Hematopoietic multipotent progenitor cell treated with erythropoietin and hydrocortisone succinate and interleukin-3 and kit ligand, for 15 days (in vitro differentiated cells): ENCODE measurements around the gene DUOX2.
"Not testable (repeated sequence)": the region's sequence is repeated elsewhere in the genome, so short reads cannot be mapped to it uniquely, and the experiment has no call there.

ENCODE experiments used
- DNase-seq: peaks from one replicate; pipeline ENCODE4 v3.0.0-alpha.2; 2015; ENCODE audit warnings: low spot score

DUOX2 gene

GRCh38 chr15:45073602-45074001, 40.4 kb downstream of the DUOX2 start:
- not testable (repeated sequence) for DNase-seq

GRCh38 chr15:45069942-45070360, 44.0 kb downstream of the DUOX2 start:
- not testable (repeated sequence) for DNase-seq

DNA sequence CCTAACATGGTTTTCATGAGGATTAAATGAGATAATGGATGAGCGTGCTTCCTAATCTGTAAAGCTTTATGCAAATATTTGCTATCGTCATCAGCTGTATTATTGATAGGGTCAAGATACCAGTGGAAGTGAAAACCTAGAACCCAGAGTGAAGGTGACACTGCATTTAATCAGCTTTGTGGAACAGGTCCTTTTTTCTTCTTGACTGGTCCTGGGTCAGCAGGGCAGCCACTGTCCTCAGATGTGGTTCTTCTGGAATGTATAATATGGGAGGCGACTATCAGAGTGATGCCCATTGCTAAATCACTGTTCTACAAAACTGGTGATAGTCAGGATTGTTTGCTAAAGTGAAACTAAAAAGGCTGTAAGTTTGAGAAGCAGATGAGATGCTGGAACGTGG, 49.6 kb downstream of the DUOX2 start:
- no peak for DNase-seq

DNA sequence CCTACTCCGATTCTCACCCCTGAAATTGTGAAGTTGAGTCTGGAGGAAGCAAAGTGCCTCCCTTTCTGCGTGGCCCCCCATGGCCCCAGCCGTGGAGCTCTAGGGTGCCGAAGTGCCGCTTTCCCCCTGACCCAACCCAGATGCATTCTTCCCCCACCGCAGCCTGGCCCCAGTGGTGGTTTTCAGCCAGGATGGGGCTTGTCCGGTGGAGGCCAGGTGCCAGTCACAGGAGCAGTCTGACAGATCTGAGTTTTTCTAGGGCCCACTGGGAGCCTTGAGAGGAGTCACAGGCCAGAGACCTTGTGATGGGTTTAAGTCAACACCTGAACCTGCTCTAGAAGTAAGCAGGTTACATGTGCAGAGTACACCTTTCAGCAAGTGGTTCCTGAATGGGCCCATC, 51.7 kb downstream of the DUOX2 start:
- not testable (repeated sequence) for DNase-seq

GRCh38 chr15:45058690-45059675, 55.0 kb downstream of the DUOX2 start:
- DNase-seq: not testable (repeated sequence)

- not testable (repeated sequence) for DNase-seq
Observed at GRCh38 chr15:45052676-45053075, 61.3 kb downstream of the DUOX2 start.

DNA sequence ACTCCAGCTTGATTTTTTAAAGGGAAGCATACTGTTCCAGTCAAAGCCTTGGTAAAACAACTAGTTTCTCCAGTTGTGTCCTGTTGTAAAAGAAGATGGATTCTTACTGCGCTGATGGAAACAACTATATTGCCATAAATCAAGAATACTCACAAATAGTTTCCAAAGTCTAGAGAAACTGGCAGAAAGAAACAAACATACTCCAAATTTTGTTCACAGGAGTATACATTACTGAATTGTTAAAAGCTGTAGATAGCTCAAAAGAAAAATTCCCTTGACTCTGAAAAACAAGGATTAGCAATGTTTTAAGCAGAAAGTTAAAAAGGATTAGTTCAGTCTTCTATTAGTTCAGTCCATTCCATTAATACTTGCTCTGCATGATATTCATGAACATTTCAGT, 63.4 kb downstream of the DUOX2 start:
- DNase-seq: no peak

DNA sequence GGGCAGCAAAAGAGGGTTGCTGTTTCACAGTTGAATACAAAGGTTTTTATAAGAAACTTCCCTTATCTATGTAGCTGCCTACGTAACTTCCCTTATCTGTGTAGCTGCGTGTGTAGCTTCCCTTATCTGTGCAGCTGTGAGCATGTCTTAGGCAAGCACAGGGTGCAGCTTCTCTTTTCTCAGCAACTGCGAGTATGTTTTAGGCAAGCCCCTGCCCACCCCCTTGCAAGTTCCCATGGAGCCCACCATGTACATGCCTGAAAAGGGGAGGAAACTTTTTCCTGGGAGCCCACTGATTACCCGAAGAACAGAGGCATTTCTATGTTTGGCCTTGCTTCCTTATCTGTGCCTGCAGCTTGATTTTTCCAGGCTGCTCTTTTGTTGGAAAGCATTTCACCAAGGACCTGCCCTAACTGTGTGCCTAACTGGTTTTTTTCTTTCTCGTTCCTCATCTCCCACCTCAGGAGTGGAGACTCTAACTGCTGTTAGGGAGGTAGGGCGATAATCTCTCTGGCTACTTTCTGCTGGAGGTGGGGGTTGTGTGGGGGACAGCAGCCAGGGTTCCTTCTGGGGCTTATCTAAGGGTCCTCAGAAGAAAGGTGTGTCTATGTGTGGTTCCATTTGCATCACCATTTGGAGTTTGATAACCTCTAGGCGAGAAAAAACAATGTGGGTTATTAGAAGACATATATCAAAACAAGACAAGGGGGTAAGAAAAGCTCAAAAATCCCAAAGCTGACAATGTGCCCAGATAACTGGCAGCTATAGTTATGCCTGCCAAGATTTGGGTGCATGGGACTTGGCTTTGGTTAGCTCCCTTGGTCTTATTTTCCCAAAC, 65.0 kb downstream of the DUOX2 start:
- peak; percentile 36 for DNase-seq

DNA sequence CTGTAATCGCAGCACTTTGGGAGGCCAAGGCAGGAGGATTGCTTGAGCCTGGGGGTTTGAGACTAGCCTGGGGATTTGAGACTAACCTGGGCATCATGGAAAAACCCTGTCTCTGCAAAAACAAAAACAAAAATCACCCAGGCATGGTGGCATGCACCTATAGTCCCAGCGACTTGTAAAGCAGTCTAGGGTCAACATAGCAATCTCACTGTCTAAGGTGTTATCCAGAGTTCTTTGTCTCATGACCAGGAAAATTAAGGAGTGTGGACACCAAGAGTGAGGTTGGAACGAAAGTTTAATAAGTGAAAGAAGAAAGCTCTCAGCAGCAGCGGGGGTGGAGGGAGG, 65.6 kb downstream of the DUOX2 start:
- not testable (repeated sequence) for DNase-seq

DNA sequence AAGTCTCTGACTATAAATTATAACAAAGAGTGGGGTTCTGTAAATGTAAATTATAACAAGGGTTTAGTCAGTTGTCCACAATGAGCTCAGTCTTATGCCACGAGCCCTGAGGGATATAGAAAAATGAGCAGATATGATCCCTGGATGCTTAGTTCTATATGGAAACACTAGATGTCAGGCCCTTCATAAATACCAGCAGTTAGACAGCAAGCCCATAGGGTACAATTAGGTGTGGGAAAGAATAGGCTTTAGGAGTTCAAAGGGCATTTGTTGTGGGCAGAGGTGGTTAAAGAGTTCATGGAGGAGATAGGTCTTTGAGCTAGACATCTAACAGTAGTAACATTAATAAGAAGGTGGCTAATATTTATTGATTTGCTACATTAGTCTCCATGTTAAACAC, 69.7 kb downstream of the DUOX2 start:
- DNase-seq: not testable (repeated sequence)

GRCh38 chr15:45042859-45043258, 71.1 kb downstream of the DUOX2 start:
- DNase-seq: not testable (repeated sequence)
